HL-60 (cell line): Measurements from ENCODE around the gene IRAK1.

Experiments used
- DNase-seq, 2 experiments: peaks; one replicate each; pipeline ENCODE4 v3.0.0-alpha.2; 2010 to 2020; ENCODE audit warnings: low read depth in 1 of 2, low spot score in 1 of 2
- H3K27ac ChIP-seq: fragments of 250-450 bp; sonication (Bioruptor Pico); replicated peaks from 2 replicates; pipeline ENCODE4 v1.5.1; 2020; ENCODE audit warnings: mild to moderate bottlenecking, moderate library complexity
- H3K27me3 ChIP-seq: fragments of 250-450 bp; sonication (Bioruptor Pico); 2 replicates; pipeline ENCODE4 v1.5.1; 2021; ENCODE audit warnings: mild to moderate bottlenecking, moderate library complexity; ENCODE audit not compliant: insufficient read depth, poor library complexity, severe bottlenecking
- H3K4me3 ChIP-seq: replicated peaks from 2 replicates; pipeline ENCODE4 v1.5.1; 2011; ENCODE audit warnings: mild to moderate bottlenecking, control low read depth, low read length; ENCODE audit not compliant: insufficient read depth
- CTCF ChIP-seq: IDR thresholded peaks from one replicate; pipeline ENCODE4 v1.5.1; 2011; ENCODE audit warnings: low read length, control low read depth, inconsistent platforms; ENCODE audit not compliant: insufficient read depth
- GABPA ChIP-seq: IDR thresholded peaks from 2 replicates; pipeline ENCODE4 v1.6.1; 2012; ENCODE audit warnings: low read depth
- POLR2AphosphoS5 ChIP-seq: IDR thresholded peaks from 2 replicates; pipeline ENCODE4 v1.6.1; 2012; ENCODE audit warnings: low read depth
- REST ChIP-seq: IDR thresholded peaks from 2 replicates; pipeline ENCODE4 v1.6.1; 2012; ENCODE audit warnings: low read depth; ENCODE audit not compliant: insufficient replicate concordance
- SPI1 ChIP-seq: IDR thresholded peaks from 2 replicates; pipeline ENCODE4 v1.6.1; 2012; ENCODE audit warnings: low read depth, mild to moderate bottlenecking, borderline replicate concordance
- long read RNA-seq: library from polyadenylated mRNA; unstranded; transcript quantifications from one replicate; pipeline ENCODE4 v2.0.0, GENCODE V29; 2020

IRAK1 gene
- long read RNA-seq, partial matches to known transcripts, result 47 of 74 reads
- long read RNA-seq, other reads (novel, unspliced or antisense), result 23 of 74 reads

GRCh38 chrX:154019633-154020528, at the start of gene IRAK1:
Gene IRAK1, minus strand, starts transcription at chrX:154019902. Its CDS starts 90 bp downstream, at chrX:154019812.
- Histone ChIP-seq H3K4me3 (peak within 1 kb of the TSS; percentile 68), H3K27ac (peak within 1 kb of the TSS; percentile 93), H3K27me3 (no peaks in the 10 kb centered on the region)
- peak; percentile 38 to 45 for DNase-seq
- no peak for TF ChIP-seq CTCF
- TF ChIP-seq SPI1, result peak; percentile 37; the same call in 1 of the 2 replicates

- DNase-seq, result no peak
- H3K4me3 ChIP-seq, result no peak overlapping the region
- no peak for TF ChIP-seq REST
- TF ChIP-seq SPI1, result peak; percentile 84
- no peaks in the 10 kb centered on the region for H3K27me3 ChIP-seq
- H3K27ac ChIP-seq, result no peak overlapping the region
Measured at GRCh38 chrX:154068560-154068959, 48.9 kb upstream of the IRAK1 start.

GRCh38 chrX:154064637-154065435, 45.1 kb upstream of the IRAK1 start:
- no peak for DNase-seq

More at GRCh38 chrX:154064637-154065435, 45.1 kb upstream of the IRAK1 start:
- H3K27me3 ChIP-seq, result no peaks in the 10 kb centered on the region
- TF ChIP-seq POLR2AphosphoS5 (no peak), GABPA (no peak), SPI1 (no peak), REST (no peak), CTCF (no peak)
- H3K4me3 ChIP-seq, result no peak overlapping the region
- no peak overlapping the region for H3K27ac ChIP-seq
